Vagina (tissue), 2 donors: ENCODE measurements around the gene MAP3K7. TPM values are rescaled to one million over a fixed set of nuclear protein-coding genes. Genes with fewer than 3 reads are reported as not detected.

Source experiments
- DNase-seq, 2 donors: peaks; one replicate each; pipeline ENCODE4 v3.0.0-alpha.2; 2017; ENCODE audit errors: extremely low spot score in 2 of 2
- H3K27ac ChIP-seq: fragments of 200-600 bp; sonication (generic); one replicate; pipeline ENCODE4 v1.5.1; 2019
- H3K27me3 ChIP-seq: fragments of 200-600 bp; sonication (generic); one replicate; pipeline ENCODE4 v1.5.1; 2019
- H3K36me3 ChIP-seq, 2 donors: fragments of 200-600 bp; sonication (generic); one replicate each; pipeline ENCODE4 v1.5.1; 2017 to 2019
- H3K4me1 ChIP-seq: fragments of 200-600 bp; sonication (generic); one replicate; pipeline ENCODE4 v1.5.1; 2019
- H3K4me3 ChIP-seq, 2 donors: fragments of 200-600 bp; sonication (generic); 1 replicate in 1 of 2; 2 replicates in 1 of 2; pipeline ENCODE4 v1.5.1; 2016 to 2019
- H3K9me3 ChIP-seq: fragments of 200-600 bp; sonication (generic); one replicate; pipeline ENCODE4 v1.5.1; 2019
- POLR2A ChIP-seq, 2 donors: fragments of 450-650 bp; IDR thresholded peaks; one replicate each; pipeline ENCODE4 v1.6.1; 2017; ENCODE audit warnings: antibody characterized with exemption in 2 of 2, mild to moderate bottlenecking in 2 of 2, moderate library complexity in 2 of 2
- POLR2AphosphoS5 ChIP-seq, 2 donors: sonication (generic); formaldehyde crosslinking; IDR thresholded peaks; one replicate each; pipeline ENCODE4 v1.9.0; 2017; ENCODE audit warnings: antibody characterized with exemption in 2 of 2, mild to moderate bottlenecking in 2 of 2, low read depth in 1 of 2; ENCODE audit not compliant: insufficient read depth in 1 of 2
- intact Hi-C: fragments of 100-400 bp; cut with DNase I; formaldehyde crosslinking; loops from one replicate; pipeline ENCODE4 v1.15.1; 2023
- total RNA-seq: library from RNA; depleted of rRNA; stranded (reverse); fragments of >200 nt; gene quantifications from one replicate; pipeline ENCODE4 v1.2.3, GENCODE V29; 2016
- TF ChIP-seq, protein P1 (sequence below), 3 experiments: fragments of 450-650 bp in 2 of 3; fragments of 200-600 bp in 1 of 3; sonication (generic) in 1 of 3; IDR thresholded peaks; one replicate each; pipeline ENCODE4 v1.5.1; 2017 to 2019; ENCODE audit warnings: antibody characterized with exemption in 3 of 3, mild to moderate bottlenecking in 2 of 3, moderate library complexity in 2 of 3

The MAP3K7 gene
- total RNA-seq, 1 donor from 2014 or later, result 27.0 TPM

GRCh38 chr6:90547079-90547478 is 39.8 kb downstream of the MAP3K7 start:
- DNase-seq, result no peak
- H3K9me3 ChIP-seq, result no peaks in the 10 kb centered on the region
- peaks cover 4 to 57% of the 10 kb centered on the region in 2 donors for H3K36me3 ChIP-seq
- no peak overlapping the region for H3K4me3 ChIP-seq
- intact Hi-C loops, result no loop called here
- H3K27ac ChIP-seq, result no peak overlapping the region
- no peaks in the 10 kb centered on the region for H3K27me3 ChIP-seq
- no peak for TF ChIP-seq POLR2AphosphoS5 (IDR thresholded peaks at IDR 0.05; ENCODE audit: insufficient read depth in 1 of 2, low read depth in 1 of 2)
- TF ChIP-seq, protein P1, sequence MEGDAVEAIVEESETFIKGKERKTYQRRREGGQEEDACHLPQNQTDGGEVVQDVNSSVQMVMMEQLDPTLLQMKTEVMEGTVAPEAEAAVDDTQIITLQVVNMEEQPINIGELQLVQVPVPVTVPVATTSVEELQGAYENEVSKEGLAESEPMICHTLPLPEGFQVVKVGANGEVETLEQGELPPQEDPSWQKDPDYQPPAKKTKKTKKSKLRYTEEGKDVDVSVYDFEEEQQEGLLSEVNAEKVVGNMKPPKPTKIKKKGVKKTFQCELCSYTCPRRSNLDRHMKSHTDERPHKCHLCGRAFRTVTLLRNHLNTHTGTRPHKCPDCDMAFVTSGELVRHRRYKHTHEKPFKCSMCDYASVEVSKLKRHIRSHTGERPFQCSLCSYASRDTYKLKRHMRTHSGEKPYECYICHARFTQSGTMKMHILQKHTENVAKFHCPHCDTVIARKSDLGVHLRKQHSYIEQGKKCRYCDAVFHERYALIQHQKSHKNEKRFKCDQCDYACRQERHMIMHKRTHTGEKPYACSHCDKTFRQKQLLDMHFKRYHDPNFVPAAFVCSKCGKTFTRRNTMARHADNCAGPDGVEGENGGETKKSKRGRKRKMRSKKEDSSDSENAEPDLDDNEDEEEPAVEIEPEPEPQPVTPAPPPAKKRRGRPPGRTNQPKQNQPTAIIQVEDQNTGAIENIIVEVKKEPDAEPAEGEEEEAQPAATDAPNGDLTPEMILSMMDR (IDR thresholded peaks at IDR 0.05), result no peak
- no peak for TF ChIP-seq POLR2A (IDR thresholded peaks at IDR 0.05)
- no peaks in the 10 kb centered on the region for H3K4me1 ChIP-seq

DNA sequence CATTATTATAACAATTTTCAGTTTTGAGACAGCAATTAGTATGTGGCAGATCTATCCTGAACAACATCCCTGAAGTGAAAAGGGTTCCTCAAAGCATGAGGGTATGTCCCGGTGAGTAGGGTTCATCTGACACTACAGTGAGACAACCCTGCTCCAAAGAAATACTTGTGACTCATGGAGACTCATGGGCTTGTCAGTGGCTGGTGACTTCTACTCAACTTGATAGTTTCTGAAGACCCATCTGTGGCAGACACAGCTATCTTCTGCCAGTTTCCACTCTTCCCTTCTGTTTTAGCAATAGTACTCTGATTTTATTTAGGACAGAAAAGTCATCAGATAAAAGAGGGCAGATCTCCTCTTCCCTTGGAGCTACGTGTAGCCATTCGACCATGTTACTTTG is 41.4 kb downstream of the MAP3K7 start:
- intact Hi-C loops, result no loop called here
- TF ChIP-seq POLR2AphosphoS5 (IDR thresholded peaks at IDR 0.05; ENCODE audit: insufficient read depth in 1 of 2, low read depth in 1 of 2) (no peak), POLR2A (IDR thresholded peaks at IDR 0.05) (no peak)
- TF ChIP-seq, protein P1 (IDR thresholded peaks at IDR 0.05), result no peak
- no peak overlapping the region for H3K27ac ChIP-seq

GRCh38 chr6:90544741-90545140 is 42.1 kb downstream of the MAP3K7 start:
- H3K27me3 ChIP-seq, result no peaks in the 10 kb centered on the region
- no peaks in the 10 kb centered on the region for H3K4me1 ChIP-seq
- no peak for DNase-seq
- no peak overlapping the region for H3K4me3 ChIP-seq
- TF ChIP-seq POLR2AphosphoS5 (IDR thresholded peaks at IDR 0.05; ENCODE audit: insufficient read depth in 1 of 2, low read depth in 1 of 2) (no peak), POLR2A (IDR thresholded peaks at IDR 0.05) (no peak)
- TF ChIP-seq, protein P1 (IDR thresholded peaks at IDR 0.05), result no peak
- peaks cover 4 to 50% of the 10 kb centered on the region in 2 donors for H3K36me3 ChIP-seq
- H3K27ac ChIP-seq, result no peak overlapping the region
- H3K9me3 ChIP-seq, result no peaks in the 10 kb centered on the region
- intact Hi-C loops, result no loop called here

More for the DNA sequence above, 41.4 kb downstream of the MAP3K7 start:
- Histone ChIP-seq H3K4me3 (no peak overlapping the region), H3K27me3 (no peaks in the 10 kb centered on the region), H3K36me3 (peaks cover 4 to 50% of the 10 kb centered on the region in 2 donors), H3K9me3 (no peaks in the 10 kb centered on the region), H3K4me1 (no peaks in the 10 kb centered on the region)
- no peak for DNase-seq

- Histone ChIP-seq H3K4me1 (no peaks in the 10 kb centered on the region), H3K36me3 (peaks cover 4 to 50% of the 10 kb centered on the region in 2 donors), H3K4me3 (no peak overlapping the region), H3K9me3 (no peaks in the 10 kb centered on the region), H3K27ac (no peak overlapping the region), H3K27me3 (no peaks in the 10 kb centered on the region)
- TF ChIP-seq, protein P1 (IDR thresholded peaks at IDR 0.05), result no peak
- no peak for TF ChIP-seq POLR2AphosphoS5 (IDR thresholded peaks at IDR 0.05; ENCODE audit: insufficient read depth in 1 of 2, low read depth in 1 of 2)
- no peak for TF ChIP-seq POLR2A (IDR thresholded peaks at IDR 0.05)
- DNase-seq, result no peak
- intact Hi-C loops, result no loop called here
Observed at GRCh38 chr6:90544081-90544480, 42.8 kb downstream of the MAP3K7 start.

GRCh38 chr6:90541221-90541620 is 45.7 kb downstream of the MAP3K7 start:
- no peaks in the 10 kb centered on the region for H3K9me3 ChIP-seq
- H3K36me3 ChIP-seq, result peaks cover 4 to 24% of the 10 kb centered on the region in 2 donors
- H3K4me1 ChIP-seq, result no peaks in the 10 kb centered on the region
- TF ChIP-seq POLR2AphosphoS5 (IDR thresholded peaks at IDR 0.05; ENCODE audit: insufficient read depth in 1 of 2, low read depth in 1 of 2), result no peak
- TF ChIP-seq, protein P1 (IDR thresholded peaks at IDR 0.05), result no peak
- no peak for TF ChIP-seq POLR2A (IDR thresholded peaks at IDR 0.05)
- DNase-seq, result no peak
- no peaks in the 10 kb centered on the region for H3K27me3 ChIP-seq
- H3K4me3 ChIP-seq, result no peak overlapping the region
- no peak overlapping the region for H3K27ac ChIP-seq
- intact Hi-C loops, result no loop called here
